Cerebellar cortex (tissue), 1 donor: Measurements from ENCODE around the gene MACROD2.

Experiments used
- DNase-seq: peaks from one replicate; pipeline ENCODE4 v3.0.0-alpha.2; 2015; ENCODE audit warnings: low spot score

The MACROD2 gene

GRCh38 chr20:15625981-15626380 lies 1630.7 kb downstream of the MACROD2 start:
- no peak for DNase-seq

- no peak for DNase-seq
These were observed 1631.8 kb downstream of the MACROD2 start for GRCh38 chr20:15627089-15627488.

GRCh38 chr20:15627501-15627903 lies 1632.2 kb downstream of the MACROD2 start:
- no peak for DNase-seq

GRCh38 chr20:15628851-15629353 lies 1633.6 kb downstream of the MACROD2 start:
- DNase-seq = no peak

- DNase-seq = no peak
These were observed 1635.0 kb downstream of the MACROD2 start for GRCh38 chr20:15630360-15630759.

GRCh38 chr20:15632680-15633079 lies 1637.4 kb downstream of the MACROD2 start:
- DNase-seq = no peak

GRCh38 chr20:15634102-15634501 lies 1638.8 kb downstream of the MACROD2 start:
- DNase-seq = no peak

- DNase-seq = no peak
These were observed 1642.2 kb downstream of the MACROD2 start for GRCh38 chr20:15637546-15637945.

- peak; percentile 91 for DNase-seq
These were observed 1642.8 kb downstream of the MACROD2 start for GRCh38 chr20:15637950-15638754.

GRCh38 chr20:15638816-15639215 lies 1643.5 kb downstream of the MACROD2 start:
- peak; percentile 56 for DNase-seq

GRCh38 chr20:15639839-15640238 lies 1644.5 kb downstream of the MACROD2 start:
- no peak for DNase-seq

GRCh38 chr20:15642109-15642508 lies 1646.8 kb downstream of the MACROD2 start:
- no peak for DNase-seq

- DNase-seq = no peak
These were observed 1647.4 kb downstream of the MACROD2 start for GRCh38 chr20:15642676-15643075.

- DNase-seq = no peak
These were observed 1648.4 kb downstream of the MACROD2 start for GRCh38 chr20:15643713-15644112.

- no peak for DNase-seq
These were observed 1650.5 kb downstream of the MACROD2 start for GRCh38 chr20:15645816-15646215.

- no peak for DNase-seq
These were observed 1658.3 kb downstream of the MACROD2 start for GRCh38 chr20:15653396-15654207.

GRCh38 chr20:15654208-15654649 lies 1658.9 kb downstream of the MACROD2 start:
- peak; percentile 11 for DNase-seq

GRCh38 chr20:15655295-15655874 lies 1660.1 kb downstream of the MACROD2 start:
- no peak for DNase-seq

- DNase-seq = no peak
These were observed 1660.8 kb downstream of the MACROD2 start for GRCh38 chr20:15656124-15656523.

GRCh38 chr20:15658295-15658694 lies 1663.0 kb downstream of the MACROD2 start:
- no peak for DNase-seq

- no peak for DNase-seq
These were observed 1677.9 kb downstream of the MACROD2 start for GRCh38 chr20:15673206-15673605.

GRCh38 chr20:15674253-15675060 lies 1679.1 kb downstream of the MACROD2 start:
- no peak for DNase-seq
